Smooth muscle cell (in vitro differentiated cells): ENCODE data around the gene HLA-F. TPM values are rescaled to one million over a fixed set of nuclear protein-coding genes. Genes with fewer than 3 reads are reported as not detected.
A peak's percentile ranks its signal among the peaks of the same experiment; 100 is the strongest.

Source experiments
- DNase-seq: peaks from one replicate; lab custom pipeline; 2025; ENCODE audit not compliant: unreplicated experiment; lab: John Stamatoyannopoulos, UW
- H2AFZ ChIP-seq: fragments of 200-600 bp; sonication (generic); 2 replicates; pipeline ENCODE4 v1.6.0; 2016; ENCODE audit warnings: antibody characterized with exemption, low read depth, mild to moderate bottlenecking
- H3F3A ChIP-seq: fragments of 200-600 bp; sonication (generic); 2 replicates; pipeline ENCODE4 v1.6.0; 2017; ENCODE audit warnings: antibody characterized with exemption, low read depth
- H3K27ac ChIP-seq: fragments of 200-600 bp; sonication (generic); 2 replicates; pipeline ENCODE4 v1.5.1; 2016; ENCODE audit warnings: low read depth, mild to moderate bottlenecking
- H3K27me3 ChIP-seq: fragments of 200-600 bp; sonication (generic); 2 replicates; pipeline ENCODE4 v1.6.1; 2016; ENCODE audit warnings: low read depth, mild to moderate bottlenecking
- H3K36me3 ChIP-seq: fragments of 200-600 bp; sonication (generic); 2 replicates; pipeline ENCODE4 v1.5.1; 2016; ENCODE audit warnings: low read depth
- H3K4me1 ChIP-seq: fragments of 200-600 bp; sonication (generic); 2 replicates; pipeline ENCODE4 v1.5.1; 2016; ENCODE audit warnings: low read depth
- H3K4me2 ChIP-seq: fragments of 200-600 bp; sonication (generic); 2 replicates; pipeline ENCODE4 v1.6.0; 2016; ENCODE audit warnings: mild to moderate bottlenecking
- H3K4me3 ChIP-seq: fragments of 200-600 bp; sonication (generic); 2 replicates; pipeline ENCODE4 v1.5.1; 2016; ENCODE audit warnings: mild to moderate bottlenecking
- H3K79me2 ChIP-seq: fragments of 200-600 bp; sonication (generic); 2 replicates; pipeline ENCODE4 v1.6.0; 2016; ENCODE audit warnings: low read depth, mild to moderate bottlenecking
- H3K9ac ChIP-seq: fragments of 200-600 bp; sonication (generic); 2 replicates; pipeline ENCODE4 v1.6.0; 2016; ENCODE audit warnings: low read depth
- H3K9me3 ChIP-seq: fragments of 200-600 bp; sonication (generic); replicated peaks from 2 replicates; pipeline ENCODE4 v1.5.1; 2016; ENCODE audit warnings: low read depth
- H4K20me1 ChIP-seq: fragments of 200-600 bp; sonication (generic); 2 replicates; pipeline ENCODE4 v1.6.0; 2016; ENCODE audit warnings: low read depth
- WGBS: methylation state at CpG from one replicate; pipeline ENCODE4 v1.1.7; 2016; ENCODE audit warnings: low lambda C conversion rate; 5-methylcytosine and 5-hydroxymethylcytosine counted together
- polyA plus RNA-seq: library from polyadenylated mRNA; unstranded; fragments of >200 nt; fragmentation: Nextera tagmentation; extraction: Ambion mirVana; gene quantifications from 2 replicates; pipeline ENCODE4 v1.2.1, GENCODE V29; 2016
- total RNA-seq: library from RNA; depleted of rRNA; stranded (reverse); fragments of >200 nt; gene quantifications from 2 replicates; pipeline ENCODE4 v1.2.3, GENCODE V29; 2014
- TF ChIP-seq, protein P1 (sequence below): fragments of 200-600 bp; sonication (generic); IDR thresholded peaks from 2 replicates; pipeline ENCODE4 v1.5.1; 2017; ENCODE audit warnings: borderline replicate concordance, mild to moderate bottlenecking, antibody characterized with exemption; ENCODE audit not compliant: insufficient read depth, poor library complexity, severe bottlenecking

HLA-F gene
- total and polyA plus RNA-seq, 2 experiments from 2014 or later = 5.6 to 6.9 TPM

- Histone ChIP-seq H3K9me3 (no peaks in the 10 kb centered on the region), H3K4me3 (no peak overlapping the region), H3K79me2 (no peaks in the 10 kb centered on the region), H3K4me2 (no peak overlapping the region), H3K36me3 (no peaks in the 10 kb centered on the region), H3K27me3 (peaks cover 4% of the 10 kb centered on the region), H3F3A (no peaks in the 10 kb centered on the region), H3K27ac (no peak overlapping the region), H3K9ac (no peak overlapping the region), H2AFZ (no peak overlapping the region), H4K20me1 (no peaks in the 10 kb centered on the region), H3K4me1 (no peaks in the 10 kb centered on the region)
- no peak for DNase-seq
- 73% methylated on average over 10 of the region's 10 CpGs for WGBS
- TF ChIP-seq, protein P1, sequence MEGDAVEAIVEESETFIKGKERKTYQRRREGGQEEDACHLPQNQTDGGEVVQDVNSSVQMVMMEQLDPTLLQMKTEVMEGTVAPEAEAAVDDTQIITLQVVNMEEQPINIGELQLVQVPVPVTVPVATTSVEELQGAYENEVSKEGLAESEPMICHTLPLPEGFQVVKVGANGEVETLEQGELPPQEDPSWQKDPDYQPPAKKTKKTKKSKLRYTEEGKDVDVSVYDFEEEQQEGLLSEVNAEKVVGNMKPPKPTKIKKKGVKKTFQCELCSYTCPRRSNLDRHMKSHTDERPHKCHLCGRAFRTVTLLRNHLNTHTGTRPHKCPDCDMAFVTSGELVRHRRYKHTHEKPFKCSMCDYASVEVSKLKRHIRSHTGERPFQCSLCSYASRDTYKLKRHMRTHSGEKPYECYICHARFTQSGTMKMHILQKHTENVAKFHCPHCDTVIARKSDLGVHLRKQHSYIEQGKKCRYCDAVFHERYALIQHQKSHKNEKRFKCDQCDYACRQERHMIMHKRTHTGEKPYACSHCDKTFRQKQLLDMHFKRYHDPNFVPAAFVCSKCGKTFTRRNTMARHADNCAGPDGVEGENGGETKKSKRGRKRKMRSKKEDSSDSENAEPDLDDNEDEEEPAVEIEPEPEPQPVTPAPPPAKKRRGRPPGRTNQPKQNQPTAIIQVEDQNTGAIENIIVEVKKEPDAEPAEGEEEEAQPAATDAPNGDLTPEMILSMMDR = peak; percentile 38
Measured at GRCh38 chr6:29696147-29697125, 26.8 kb upstream of the HLA-F start.

- Histone ChIP-seq H3K9ac (no peak overlapping the region), H3K27me3 (peaks cover 36% of the 10 kb centered on the region), H3K27ac (no peak overlapping the region), H3K4me2 (no peak overlapping the region), H3K4me3 (no peak overlapping the region), H3K79me2 (no peaks in the 10 kb centered on the region), H4K20me1 (no peaks in the 10 kb centered on the region), H3K36me3 (no peaks in the 10 kb centered on the region), H2AFZ (no peak overlapping the region), H3F3A (no peaks in the 10 kb centered on the region), H3K4me1 (no peaks in the 10 kb centered on the region), H3K9me3 (no peaks in the 10 kb centered on the region)
- WGBS = 19% methylated on average over 17 of the region's 17 CpGs
- peak; percentile 25 for DNase-seq
- TF ChIP-seq, protein P1 = peak; percentile 64
Measured at GRCh38 chr6:29702519-29703103, 20.6 kb upstream of the HLA-F start.

DNA sequence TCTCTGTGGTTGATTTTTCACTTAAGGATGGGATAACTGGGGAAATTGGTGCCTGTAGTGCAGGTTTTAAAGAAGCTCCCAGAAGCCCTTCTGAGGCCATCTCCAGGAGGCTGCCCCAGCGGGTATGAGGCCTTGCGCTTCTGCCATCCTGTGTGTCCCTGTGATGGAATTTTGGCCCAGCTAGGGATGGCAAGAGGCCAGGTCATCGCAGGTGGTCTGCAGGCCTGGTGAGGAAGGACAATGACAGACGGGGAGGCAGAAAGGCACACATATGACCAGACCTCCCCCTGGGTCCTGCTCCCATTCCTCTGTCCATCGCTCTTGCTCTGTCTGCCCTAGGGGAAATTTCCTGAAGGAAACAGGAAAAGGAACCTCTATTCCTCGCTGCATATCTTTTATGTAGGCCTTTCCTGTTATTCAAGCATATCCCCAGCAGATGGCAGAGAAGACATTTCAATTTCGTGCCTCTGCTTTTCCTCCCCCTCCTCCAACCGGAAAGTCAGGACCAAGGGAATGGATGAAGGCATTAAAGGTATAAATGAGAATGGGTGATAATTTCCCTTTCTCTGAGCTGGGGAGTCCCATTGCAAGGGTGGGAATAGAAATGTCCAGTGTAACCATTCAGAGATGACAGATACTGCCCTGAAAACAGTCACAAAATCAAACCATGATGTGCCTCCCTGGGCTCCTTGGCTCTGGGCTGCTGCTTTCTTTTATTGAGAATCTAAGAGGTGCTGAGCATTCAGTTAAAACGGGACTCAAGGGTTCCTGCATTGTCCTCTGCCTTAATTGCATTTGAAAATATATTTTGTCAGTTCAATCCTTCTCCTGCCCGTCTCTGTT is 17.6 kb upstream of the HLA-F start:
- Histone ChIP-seq H2AFZ (no peak overlapping the region), H3K9ac (no peak overlapping the region), H3K27ac (no peak overlapping the region), H3K36me3 (no peaks in the 10 kb centered on the region), H3K4me2 (no peak overlapping the region), H3K27me3 (peaks cover 62% of the 10 kb centered on the region), H3F3A (no peaks in the 10 kb centered on the region), H3K79me2 (no peaks in the 10 kb centered on the region), H3K9me3 (no peaks in the 10 kb centered on the region), H4K20me1 (no peaks in the 10 kb centered on the region), H3K4me1 (no peaks in the 10 kb centered on the region), H3K4me3 (no peak overlapping the region)
- TF ChIP-seq, protein P1 = peak; percentile 66
- no peak for DNase-seq
- WGBS = 42% methylated on average over 10 of the region's 10 CpGs
